Caco-2 (cell line): Measurements from ENCODE around the gene ISOC2. TPM values are rescaled to one million over a fixed set of nuclear protein-coding genes. Genes with fewer than 3 reads are reported as not detected.

ENCODE experiments used
- BruUV-seq: library from RNA; stranded (reverse); fragments of 400-500 nt; replicated peaks from 2 replicates; lab custom pipeline; 2021; lab: Mats Ljungman, UMichigan
- CTCF ChIA-PET: fragments of 300-600 bp; sonication (Branson Sonifier 250); formaldehyde crosslinking; loops from one replicate; lab custom pipeline; 2022; ENCODE audit warnings: antibody characterized with exemption; lab: Charles Lee
- POLR2A ChIA-PET: fragments of 300-600 bp; sonication (Branson Sonifier 250); formaldehyde crosslinking; loops from one replicate; lab custom pipeline; 2022; ENCODE audit warnings: antibody characterized with exemption; lab: Charles Lee
- DNase-seq, 2 experiments: peaks; one replicate each; pipeline versions ENCODE4 v3.0.0 to v3.0.0-alpha.2; 2020 to 2022
- H3K27me3 ChIP-seq: replicated peaks from 2 replicates; pipeline ENCODE4 v1.6.0; 2011; ENCODE audit warnings: low read length; ENCODE audit not compliant: control insufficient read depth, insufficient read depth
- H3K36me3 ChIP-seq: 2 replicates; pipeline ENCODE4 v1.5.1; 2011; ENCODE audit warnings: low read length; ENCODE audit not compliant: control insufficient read depth, insufficient read depth
- H3K4me1 ChIP-seq: fragments of 250-450 bp; sonication (Bioruptor Pico); 2 replicates; pipeline ENCODE4 v1.5.1; 2020; ENCODE audit warnings: mild to moderate bottlenecking
- H3K4me3 ChIP-seq: 2 replicates; pipeline ENCODE4 v1.5.1; 2011; ENCODE audit warnings: low read depth, mild to moderate bottlenecking, control low read depth, low read length
- H3K9me3 ChIP-seq: fragments of 250-450 bp; sonication (Bioruptor Pico); 2 replicates; pipeline ENCODE4 v1.5.1; 2020; ENCODE audit warnings: mild to moderate bottlenecking, moderate library complexity
- H3K27ac Mint-ChIP-seq: one replicate; pipeline ENCODE4 v1.8.0; 2022; ENCODE audit warnings: mixed read lengths; ENCODE audit not compliant: unreplicated experiment
- H3K27me3 Mint-ChIP-seq: one replicate; pipeline ENCODE4 v1.8.0; 2022; ENCODE audit warnings: mixed read lengths; ENCODE audit not compliant: insufficient read depth, unreplicated experiment
- H3K36me3 Mint-ChIP-seq: one replicate; pipeline ENCODE4 v1.8.0; 2022; ENCODE audit warnings: mild to moderate bottlenecking, mixed read lengths; ENCODE audit not compliant: insufficient read depth, unreplicated experiment
- H3K4me1 Mint-ChIP-seq: one replicate; pipeline ENCODE4 v1.8.0; 2022; ENCODE audit warnings: low read depth, mixed read lengths; ENCODE audit not compliant: unreplicated experiment
- H3K4me3 Mint-ChIP-seq: one replicate; pipeline ENCODE4 v1.8.0; 2022; ENCODE audit warnings: mild to moderate bottlenecking, moderate library complexity, mixed read lengths; ENCODE audit not compliant: unreplicated experiment
- H3K9me3 Mint-ChIP-seq: one replicate; pipeline ENCODE4 v1.8.0; 2022; ENCODE audit warnings: mixed read lengths; ENCODE audit not compliant: unreplicated experiment
- intact Hi-C: fragments of 100-400 bp; cut with micrococcal nuclease; formaldehyde crosslinking; loops from one replicate; pipeline ENCODE4 v1.10.0; 2022; ENCODE audit not compliant: unreplicated experiment
- total RNA-seq: library from RNA; stranded (reverse); gene quantifications from 2 replicates; pipeline ENCODE4 v1.2.3, GENCODE V29; 2022
- TF ChIP-seq, protein P1 (sequence below), 2 experiments: fragments of 200-600 bp in 1 of 2; IDR thresholded peaks; 1 replicate in 1 of 2; 2 replicates in 1 of 2; pipeline versions ENCODE4 v1.5.1 to v1.8.0; 2011 to 2022; ENCODE audit warnings: antibody characterized with exemption in 1 of 2, control low read depth in 1 of 2, inconsistent platforms in 1 of 2, low read depth in 1 of 2, low read length in 1 of 2, mild to moderate bottlenecking in 1 of 2, moderate library complexity in 1 of 2; ENCODE audit not compliant: insufficient read depth in 1 of 2, severe bottlenecking in 1 of 2, unreplicated experiment in 1 of 2

ISOC2 gene
- total RNA-seq, 1 experiment from 2014 or later = 40.6 TPM

DNA sequence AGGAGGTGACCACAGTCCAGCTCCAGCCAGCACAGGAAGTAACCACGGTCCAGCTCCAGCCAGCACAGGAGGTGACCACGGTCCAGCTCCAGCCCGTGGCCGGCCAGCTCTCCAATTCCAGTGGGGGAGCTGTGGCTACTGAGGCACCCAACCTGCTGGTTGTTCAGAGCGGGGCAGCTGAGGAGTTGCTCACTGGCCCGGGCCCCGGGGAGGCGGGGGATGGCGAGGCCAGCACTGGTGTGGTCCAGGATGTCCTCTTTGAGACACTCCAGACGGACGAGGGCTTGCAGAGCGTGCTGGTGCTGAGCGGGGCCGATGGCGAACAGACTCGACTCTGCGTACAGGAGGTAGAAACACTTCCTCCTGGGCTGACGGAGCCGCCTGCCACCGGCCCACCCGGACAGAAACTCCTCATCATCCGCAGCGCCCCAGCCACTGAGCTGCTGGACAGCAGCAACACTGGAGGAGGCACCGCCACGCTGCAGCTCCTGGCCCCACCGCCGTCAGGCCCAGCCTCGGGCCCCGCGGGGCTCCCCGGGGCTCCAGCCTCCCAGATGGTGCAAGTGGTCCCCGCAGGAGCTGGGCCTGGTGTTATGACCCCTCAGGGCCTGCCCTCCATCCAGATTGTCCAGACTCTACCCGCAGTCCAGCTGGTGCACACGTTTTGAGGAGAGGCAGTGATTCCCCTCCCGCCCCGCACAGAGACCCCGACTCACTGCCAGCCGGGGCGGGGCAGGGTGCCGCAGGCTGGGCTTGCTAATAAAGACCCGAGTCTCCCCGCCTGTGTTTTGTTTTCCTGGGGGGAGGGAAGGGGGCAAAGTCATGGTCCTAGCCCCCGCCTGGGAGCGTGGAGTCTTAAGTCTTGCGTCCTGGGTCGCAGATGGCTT, 22.5 kb upstream of the ISOC2 start:
- no peaks in the 10 kb centered on the region for H3K9me3 Mint-ChIP-seq

DNA sequence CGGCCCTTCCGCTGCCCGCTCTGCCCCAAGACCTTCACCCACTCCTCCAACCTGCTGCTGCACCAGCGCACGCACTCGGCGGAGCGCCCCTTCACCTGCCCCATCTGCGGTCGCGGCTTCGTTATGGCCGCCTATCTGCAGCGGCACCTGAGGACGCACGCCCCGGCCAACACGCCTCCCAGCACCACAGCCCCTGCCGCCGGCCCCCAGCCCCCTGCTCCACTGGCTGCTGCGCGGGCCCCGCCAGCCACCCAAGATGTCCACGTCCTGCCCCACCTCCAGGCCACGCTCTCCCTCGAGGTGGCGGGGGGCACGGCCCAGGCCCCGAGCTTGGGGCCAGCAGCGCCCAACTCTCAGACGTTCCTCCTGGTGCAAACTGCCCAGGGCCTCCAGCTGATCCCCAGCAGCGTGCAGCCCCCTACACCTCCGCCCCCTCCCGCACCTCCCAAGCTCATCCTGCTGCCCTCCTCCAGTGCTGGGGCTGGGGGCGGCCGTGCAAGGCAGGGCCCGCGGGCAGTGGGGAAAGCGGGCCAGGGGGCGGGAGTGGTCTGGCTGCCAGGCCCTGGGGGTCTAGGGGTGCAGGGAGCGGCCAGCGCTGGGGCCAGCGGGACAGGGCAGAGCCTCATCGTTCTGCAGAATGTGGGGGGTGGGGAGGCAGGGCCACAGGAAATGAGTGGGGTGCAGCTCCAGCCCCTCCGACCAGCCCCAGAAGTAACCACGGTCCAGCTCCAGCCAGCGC, 21.7 kb upstream of the ISOC2 start:
- H3K27me3 ChIP-seq = no peaks in the 10 kb centered on the region
- H3K4me3 Mint-ChIP-seq = peak overlapping the region; percentile 42
- no peaks in the 10 kb centered on the region for H3K27me3 Mint-ChIP-seq
- H3K36me3 Mint-ChIP-seq = peaks cover 28% of the 10 kb centered on the region
- intact Hi-C loops = no loop called here
- no TSS peak for BruUV-seq
- H3K9me3 ChIP-seq = no peaks in the 10 kb centered on the region
- peak overlapping the region; percentile 73 for H3K27ac Mint-ChIP-seq
- TF ChIP-seq, protein P1, sequence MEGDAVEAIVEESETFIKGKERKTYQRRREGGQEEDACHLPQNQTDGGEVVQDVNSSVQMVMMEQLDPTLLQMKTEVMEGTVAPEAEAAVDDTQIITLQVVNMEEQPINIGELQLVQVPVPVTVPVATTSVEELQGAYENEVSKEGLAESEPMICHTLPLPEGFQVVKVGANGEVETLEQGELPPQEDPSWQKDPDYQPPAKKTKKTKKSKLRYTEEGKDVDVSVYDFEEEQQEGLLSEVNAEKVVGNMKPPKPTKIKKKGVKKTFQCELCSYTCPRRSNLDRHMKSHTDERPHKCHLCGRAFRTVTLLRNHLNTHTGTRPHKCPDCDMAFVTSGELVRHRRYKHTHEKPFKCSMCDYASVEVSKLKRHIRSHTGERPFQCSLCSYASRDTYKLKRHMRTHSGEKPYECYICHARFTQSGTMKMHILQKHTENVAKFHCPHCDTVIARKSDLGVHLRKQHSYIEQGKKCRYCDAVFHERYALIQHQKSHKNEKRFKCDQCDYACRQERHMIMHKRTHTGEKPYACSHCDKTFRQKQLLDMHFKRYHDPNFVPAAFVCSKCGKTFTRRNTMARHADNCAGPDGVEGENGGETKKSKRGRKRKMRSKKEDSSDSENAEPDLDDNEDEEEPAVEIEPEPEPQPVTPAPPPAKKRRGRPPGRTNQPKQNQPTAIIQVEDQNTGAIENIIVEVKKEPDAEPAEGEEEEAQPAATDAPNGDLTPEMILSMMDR (IDR thresholded peaks at IDR 0.05; ENCODE audit: insufficient read depth in 1 of 2, low read depth in 1 of 2, low read length in 1 of 2, severe bottlenecking in 1 of 2, unreplicated experiment in 1 of 2) = no peak
- H3K4me1 ChIP-seq = 0 out of 2 replicates have a peak, but pooled peaks cover 3% of the 10 kb centered on the region
- peaks cover 21% of the 10 kb centered on the region for H3K4me1 Mint-ChIP-seq
- H3K9me3 Mint-ChIP-seq = no peaks in the 10 kb centered on the region
- H3K36me3 ChIP-seq = no peaks in the 10 kb centered on the region; the same call in 1 of the 2 replicates
- ChIA-PET CTCF (interaction anchor here (2.6 kb wide), 1 partner anchor 21 kb away, joined by 19 read pairs; no protein-coding TSS in a partner anchor), POLR2A (no interaction called here)
- no peak for DNase-seq
- no peak overlapping the region for H3K4me3 ChIP-seq

More for the DNA sequence above, 22.5 kb upstream of the ISOC2 start:
- H3K27me3 ChIP-seq = no peaks in the 10 kb centered on the region
- peak in 1 of 2 experiments; percentile 39 for DNase-seq
- H3K9me3 ChIP-seq = no peaks in the 10 kb centered on the region
- peak overlapping the region; percentile 76 for H3K4me3 Mint-ChIP-seq
- peak overlapping the region; percentile 73 for H3K27ac Mint-ChIP-seq
- TF ChIP-seq, protein P1 (IDR thresholded peaks at IDR 0.05; ENCODE audit: insufficient read depth in 1 of 2, low read depth in 1 of 2, low read length in 1 of 2, severe bottlenecking in 1 of 2, unreplicated experiment in 1 of 2) = no peak
- H3K27me3 Mint-ChIP-seq = no peaks in the 10 kb centered on the region
- POLR2A ChIA-PET = interaction anchor here (0.6 to 1.2 kb wide), 5 partner anchors 8 to 1842 kb away, joined by 3 to 22 read pairs (median 7); partner anchors contain the start of genes ISOC2, UBE2S and ZNF628
- H3K4me1 Mint-ChIP-seq = peaks cover 13% of the 10 kb centered on the region
- H3K4me3 ChIP-seq = peak overlapping the region; percentile 90
- H3K36me3 ChIP-seq = no peaks in the 10 kb centered on the region; the same call in 1 of the 2 replicates
- CTCF ChIA-PET = interaction anchor here (0.9 to 2.6 kb wide), 3 partner anchors 16 to 22 kb away, joined by 4 to 19 read pairs (median 7); partner anchors contain the start of gene ISOC2
- no TSS peak for BruUV-seq
- intact Hi-C loops = no loop called here
- H3K36me3 Mint-ChIP-seq = peaks cover 23% of the 10 kb centered on the region
- H3K4me1 ChIP-seq = 0 out of 2 replicates have a peak, but pooled peaks cover 3% of the 10 kb centered on the region
